CD14-positive monocyte (primary cell): Measurements from ENCODE around the gene LY86. TPM values are rescaled to one million over a fixed set of nuclear protein-coding genes. Genes with fewer than 3 reads are reported as not detected.

Experiments used
- DNase-seq, 3 donors: peaks; one replicate each; pipeline ENCODE4 v3.0.0-alpha.2; 2011 to 2022
- H2AFZ ChIP-seq: 2 replicates; pipeline ENCODE4 v1.6.0; 2012; ENCODE audit warnings: mild to moderate bottlenecking, low read depth, low read length, inconsistent platforms; ENCODE audit not compliant: insufficient read depth, poor library complexity, severe bottlenecking
- H3K27ac ChIP-seq, 2 donors: 1 replicate in 1 of 2; 2 replicates in 1 of 2; pipeline ENCODE4 v1.5.1; 2012 to 2013; ENCODE audit warnings: low read length in 2 of 2, control low read depth in 1 of 2, inconsistent platforms in 1 of 2, low read depth in 1 of 2, mild to moderate bottlenecking in 1 of 2
- H3K27me3 ChIP-seq, 2 donors: one replicate each; pipeline versions ENCODE4 v1.6.0 to v1.6.1; 2011 to 2013; ENCODE audit warnings: low read length in 2 of 2; ENCODE audit not compliant: control insufficient read depth in 2 of 2, insufficient read depth in 2 of 2
- H3K36me3 ChIP-seq, 2 donors: replicated peaks in 1 of 2; 1 replicate in 1 of 2; 2 replicates in 1 of 2; pipeline versions ENCODE4 v1.5.1 to v1.6.1; 2012 to 2013; ENCODE audit warnings: low read length in 2 of 2, control low read depth in 1 of 2, inconsistent platforms in 1 of 2, mild to moderate bottlenecking in 1 of 2; ENCODE audit not compliant: insufficient read depth in 2 of 2, control insufficient read depth in 1 of 2
- H3K4me1 ChIP-seq, 2 donors: 1 replicate in 1 of 2; 2 replicates in 1 of 2; pipeline versions ENCODE4 v1.5.1 to v1.6.1; 2012 to 2013; ENCODE audit warnings: low read length in 2 of 2, control low read depth in 1 of 2, inconsistent platforms in 1 of 2, mild to moderate bottlenecking in 1 of 2, moderate library complexity in 1 of 2; ENCODE audit not compliant: insufficient read depth in 2 of 2, control insufficient read depth in 1 of 2
- H3K4me2 ChIP-seq: replicated peaks from 2 replicates; pipeline ENCODE3; 2012; ENCODE audit warnings: low read length, moderate library complexity, mild to moderate bottlenecking; ENCODE audit not compliant: poor library complexity, severe bottlenecking; ENCODE audit errors: extremely low read depth
- H3K4me3 ChIP-seq, 3 experiments: fragments of 200-600 bp in 1 of 3; sonication (generic) in 1 of 3; replicated peaks in 1 of 3; 1 replicate in 2 of 3; 2 replicates in 1 of 3; pipeline ENCODE4 v1.5.1; 2011 to 2013; ENCODE audit warnings: low read length in 3 of 3, mild to moderate bottlenecking in 3 of 3, control low read depth in 2 of 3, low read depth in 2 of 3, inconsistent platforms in 1 of 3, moderate library complexity in 1 of 3
- H3K79me2 ChIP-seq: 2 replicates; pipeline ENCODE4 v1.6.0; 2012; ENCODE audit warnings: mild to moderate bottlenecking, control low read depth, inconsistent platforms, low read length, moderate library complexity; ENCODE audit not compliant: insufficient read depth
- H3K9ac ChIP-seq: 2 replicates; pipeline ENCODE4 v1.6.0; 2017; ENCODE audit warnings: low read length, mild to moderate bottlenecking; ENCODE audit not compliant: insufficient read depth, poor library complexity, severe bottlenecking
- H3K9me3 ChIP-seq, 2 donors: replicated peaks in 1 of 2; 1 replicate in 1 of 2; 2 replicates in 1 of 2; pipeline versions ENCODE4 v1.5.1 to v1.6.1; 2012 to 2013; ENCODE audit warnings: low read length in 2 of 2, control low read depth in 1 of 2; ENCODE audit not compliant: control insufficient read depth in 1 of 2, insufficient read depth in 1 of 2
- H4K20me1 ChIP-seq: 2 replicates; pipeline ENCODE4 v1.6.0; 2012; ENCODE audit warnings: mild to moderate bottlenecking, low read length, control low read depth, moderate library complexity; ENCODE audit not compliant: insufficient read depth
- H3K27ac Mint-ChIP-seq, 7 donors: one replicate each; pipeline ENCODE4 v1.8.0; 2020; ENCODE audit warnings: mild to moderate bottlenecking in 7 of 7, mixed read lengths in 7 of 7, moderate library complexity in 6 of 7, inconsistent platforms in 2 of 7
- H3K27me3 Mint-ChIP-seq, 3 donors: one replicate each; pipeline ENCODE4 v1.8.0; 2021 to 2022; ENCODE audit warnings: low read depth in 3 of 3, mild to moderate bottlenecking in 3 of 3, mixed read lengths in 3 of 3, moderate library complexity in 3 of 3, inconsistent platforms in 1 of 3
- H3K36me3 Mint-ChIP-seq, 2 donors: one replicate each; pipeline ENCODE4 v1.8.0; 2020; ENCODE audit warnings: mixed read lengths in 2 of 2, inconsistent platforms in 1 of 2, mild to moderate bottlenecking in 1 of 2
- H3K4me1 Mint-ChIP-seq: one replicate; pipeline ENCODE4 v1.8.0; 2020; ENCODE audit warnings: mild to moderate bottlenecking, mixed read lengths
- H3K4me3 Mint-ChIP-seq, 2 donors: one replicate each; pipeline ENCODE4 v1.8.0; 2020; ENCODE audit warnings: mild to moderate bottlenecking in 2 of 2, mixed read lengths in 2 of 2, moderate library complexity in 1 of 2
- H3K9me3 Mint-ChIP-seq, 7 donors: one replicate each; pipeline ENCODE4 v1.8.0; 2020 to 2022; ENCODE audit warnings: mixed read lengths in 7 of 7, mild to moderate bottlenecking in 6 of 7, moderate library complexity in 6 of 7, inconsistent platforms in 2 of 7
- WGBS: methylation state at CpG from one replicate; pipeline ENCODE4 v1.1.5; 2013; ENCODE audit warnings: missing lambda C conversion rate; ENCODE audit not compliant: insufficient coverage; 5-methylcytosine and 5-hydroxymethylcytosine counted together
- intact Hi-C, 2 donors: fragments of 100-400 bp; cut with micrococcal nuclease; formaldehyde crosslinking; loops; one replicate each; pipeline versions ENCODE4 v1.15.0 to v1.15.1; 2023
- polyA plus RNA-seq, 3 donors: library from polyadenylated mRNA; depleted of rRNA in 1 of 3; unstranded in 2 of 3; stranded (reverse) in 1 of 3; fragments of 300-500 nt in 2 of 3; fragments of >200 nt in 1 of 3; fragmentation: Illumina TruSeq in 2 of 3; gene quantifications; 1 replicate in 2 of 3; 2 replicates in 1 of 3; pipeline ENCODE4 v1.2.3, GENCODE V29; 2012 to 2021
- TF ChIP-seq, protein P1 (sequence below): fragments of 200-600 bp; IDR thresholded peaks from one replicate; pipeline ENCODE4 v1.8.0; 2022; ENCODE audit warnings: antibody characterized with exemption, mild to moderate bottlenecking

Gene LY86
- polyA plus RNA-seq, 3 donors = 166 to 609 (median 454) TPM

DNA sequence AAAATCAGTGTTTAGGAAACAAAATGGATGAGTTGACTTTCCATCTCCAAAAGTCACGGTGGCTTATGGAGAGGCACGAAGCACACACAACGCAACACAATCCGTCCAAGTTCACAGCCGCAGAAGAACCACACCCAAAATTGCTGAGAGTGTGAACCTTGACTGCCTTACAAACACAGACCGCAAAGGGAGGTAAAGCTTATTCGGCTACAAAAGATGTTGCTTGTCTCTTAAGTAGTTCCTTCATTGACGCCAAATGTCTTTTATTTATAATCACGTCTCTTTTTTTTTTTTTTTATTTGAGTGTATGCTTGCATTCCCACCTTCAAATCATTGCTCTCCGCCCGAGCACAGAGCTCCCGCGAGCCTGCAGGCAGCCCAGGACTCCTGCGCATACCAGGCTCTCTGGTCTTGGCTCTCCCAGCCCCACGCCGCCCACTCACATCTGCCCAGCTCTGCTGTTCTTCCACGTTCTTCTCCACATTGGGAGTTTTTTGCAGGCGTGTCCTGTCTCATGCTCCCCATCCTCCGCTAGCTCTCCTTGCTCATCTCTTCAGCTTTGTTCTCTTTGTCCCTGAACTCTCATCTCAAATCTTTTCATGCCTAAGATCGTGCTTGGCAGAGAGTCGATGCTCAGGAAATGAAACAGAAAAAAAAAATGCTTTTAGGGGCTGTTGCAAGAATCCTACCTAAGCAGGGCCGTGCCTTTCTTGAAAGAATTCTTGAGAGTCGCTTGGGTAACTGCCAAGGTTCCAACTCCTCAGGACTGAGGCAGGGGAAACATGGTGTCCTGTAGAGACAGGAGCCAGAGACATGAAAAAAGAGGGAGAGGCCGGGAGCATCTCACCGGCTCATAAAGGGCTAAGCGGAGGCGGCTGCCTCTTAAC lies 25.8 kb downstream of the LY86 start:
- no peak overlapping the region for H3K4me3 ChIP-seq
- WGBS = 83% methylated on average over 22 of the region's 27 CpGs
- H3K27ac ChIP-seq = no peak overlapping the region
- H3K27ac Mint-ChIP-seq = peak overlapping the region in 1 of 7 donors; percentile 0
- no peak overlapping the region for H3K9ac ChIP-seq
- H3K4me1 ChIP-seq = peaks cover 17 to 18% of the 10 kb centered on the region in 2 donors
- H3K79me2 ChIP-seq = peaks cover 26% of the 10 kb centered on the region
- H3K36me3 ChIP-seq = peaks cover 7 to 16% of the 10 kb centered on the region in 2 donors
- H3K27me3 ChIP-seq = no peaks in the 10 kb centered on the region
- peaks cover 0 to 5% (median 2%) of the 10 kb centered on the region in 7 donors for H3K9me3 Mint-ChIP-seq
- peaks cover 0 to 2% (median 0%) of the 10 kb centered on the region in 3 donors for H3K27me3 Mint-ChIP-seq
- H2AFZ ChIP-seq = no peak overlapping the region
- peaks cover 26 to 54% of the 10 kb centered on the region in 2 donors for H3K36me3 Mint-ChIP-seq
- H3K9me3 ChIP-seq = no peaks in the 10 kb centered on the region
- DNase-seq = no peak
- peaks cover 62% of the 10 kb centered on the region for H4K20me1 ChIP-seq
- TF ChIP-seq, protein P1, sequence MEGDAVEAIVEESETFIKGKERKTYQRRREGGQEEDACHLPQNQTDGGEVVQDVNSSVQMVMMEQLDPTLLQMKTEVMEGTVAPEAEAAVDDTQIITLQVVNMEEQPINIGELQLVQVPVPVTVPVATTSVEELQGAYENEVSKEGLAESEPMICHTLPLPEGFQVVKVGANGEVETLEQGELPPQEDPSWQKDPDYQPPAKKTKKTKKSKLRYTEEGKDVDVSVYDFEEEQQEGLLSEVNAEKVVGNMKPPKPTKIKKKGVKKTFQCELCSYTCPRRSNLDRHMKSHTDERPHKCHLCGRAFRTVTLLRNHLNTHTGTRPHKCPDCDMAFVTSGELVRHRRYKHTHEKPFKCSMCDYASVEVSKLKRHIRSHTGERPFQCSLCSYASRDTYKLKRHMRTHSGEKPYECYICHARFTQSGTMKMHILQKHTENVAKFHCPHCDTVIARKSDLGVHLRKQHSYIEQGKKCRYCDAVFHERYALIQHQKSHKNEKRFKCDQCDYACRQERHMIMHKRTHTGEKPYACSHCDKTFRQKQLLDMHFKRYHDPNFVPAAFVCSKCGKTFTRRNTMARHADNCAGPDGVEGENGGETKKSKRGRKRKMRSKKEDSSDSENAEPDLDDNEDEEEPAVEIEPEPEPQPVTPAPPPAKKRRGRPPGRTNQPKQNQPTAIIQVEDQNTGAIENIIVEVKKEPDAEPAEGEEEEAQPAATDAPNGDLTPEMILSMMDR = no peak
- no peak overlapping the region for H3K4me3 Mint-ChIP-seq
- intact Hi-C loops = no loop called here
- peaks cover 28% of the 10 kb centered on the region for H3K4me1 Mint-ChIP-seq
- H3K4me2 ChIP-seq = no peak overlapping the region

DNA sequence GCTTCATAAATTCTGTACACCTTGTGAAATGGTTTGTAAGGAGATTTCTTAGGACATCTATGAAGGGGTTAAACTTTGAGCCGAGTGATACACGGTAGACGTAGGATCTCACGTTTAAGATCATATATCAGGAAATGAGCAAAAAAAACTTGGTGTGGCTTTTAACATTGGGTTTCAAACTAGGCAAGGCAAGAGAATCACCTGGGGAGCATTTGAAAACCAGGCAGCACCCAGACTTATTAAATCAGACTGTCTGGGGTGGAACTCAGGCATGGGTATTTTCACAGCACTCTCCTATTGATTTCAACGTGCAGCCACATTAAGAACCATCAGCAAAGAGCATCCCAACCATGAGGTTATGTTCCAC lies 26.4 kb downstream of the LY86 start:
- Histone ChIP-seq H4K20me1 (peaks cover 61% of the 10 kb centered on the region), H3K27me3 (no peaks in the 10 kb centered on the region), H2AFZ (no peak overlapping the region), H3K9ac (no peak overlapping the region), H3K4me1 (peaks cover 16 to 18% of the 10 kb centered on the region in 2 donors), H3K79me2 (peaks cover 23% of the 10 kb centered on the region), H3K4me3 (no peak overlapping the region), H3K4me2 (no peak overlapping the region), H3K36me3 (peaks cover 7 to 13% of the 10 kb centered on the region in 2 donors), H3K9me3 (no peaks in the 10 kb centered on the region), H3K27ac (no peak overlapping the region)
- Mint-ChIP-seq H3K27me3 (peaks cover 0 to 2% (median 0%) of the 10 kb centered on the region in 3 donors), H3K36me3 (peaks cover 24 to 52% of the 10 kb centered on the region in 2 donors), H3K4me3 (no peak overlapping the region), H3K9me3 (peaks cover 0 to 5% (median 0%) of the 10 kb centered on the region in 7 donors), H3K27ac (no peak overlapping the region), H3K4me1 (peaks cover 28% of the 10 kb centered on the region)
- TF ChIP-seq, protein P1 = no peak
- intact Hi-C loops = no loop called here
- no peak for DNase-seq
- 62% methylated on average over 5 of the region's 5 CpGs for WGBS
